Measurements from ENCODE around the gene KRT31.

DNA sequence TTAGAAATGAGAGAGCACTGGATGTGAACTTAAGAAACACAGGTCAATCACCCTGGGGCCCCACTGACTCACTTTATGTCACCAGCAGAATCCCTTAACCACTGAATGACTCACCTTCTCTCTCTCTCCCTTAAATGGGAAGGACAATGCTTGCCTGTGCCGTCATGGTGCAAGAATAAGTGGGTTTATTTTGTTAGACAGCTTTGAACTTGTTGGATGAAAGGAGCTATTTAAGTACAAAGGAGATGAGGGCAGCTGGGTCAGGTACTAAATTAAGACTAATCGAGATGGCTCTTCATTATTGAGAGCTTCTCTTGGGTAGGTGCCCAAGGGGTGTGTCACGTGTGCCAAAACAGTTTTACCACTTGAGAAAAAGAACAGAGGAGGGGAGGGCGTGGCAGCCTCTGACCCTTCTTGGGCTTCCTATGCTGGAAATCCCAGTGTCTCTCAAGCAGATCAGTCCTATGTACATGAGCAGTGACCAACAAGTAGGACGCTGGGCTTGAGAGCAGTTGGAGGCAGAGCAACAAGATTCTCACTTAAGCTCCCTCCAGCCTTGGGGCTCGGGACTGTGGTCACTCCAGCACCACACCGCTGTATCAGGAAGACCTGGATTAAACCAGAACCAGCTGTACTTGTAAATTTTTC is 6.7 kb upstream of the KRT31 start:
- TF ChIP-seq CTCF (IDR thresholded peaks at IDR 0.05), result no peak
- no peak for TF ChIP-seq POLR2A (IDR thresholded peaks at IDR 0.05)
- no peak for TF ChIP-seq EP300 (IDR thresholded peaks at IDR 0.05)
